HG03565 (cell line): ENCODE data around the gene ACHE.

ENCODE experiments used
- ATAC-seq: cut with Tn5 transposase; IDR thresholded peaks from one replicate; pipeline ENCODE4 v1.9.1; 2021; ENCODE audit warnings: mild to moderate bottlenecking, moderate library complexity; ENCODE audit not compliant: unreplicated experiment

ACHE gene

GRCh38 chr7:100885440-100886141, 10.1 kb downstream of the ACHE start:
- no peak for ATAC-seq

GRCh38 chr7:100884736-100885439, 10.8 kb downstream of the ACHE start:
- no peak for ATAC-seq

- no peak for ATAC-seq
Measured at GRCh38 chr7:100882785-100883526, 12.7 kb downstream of the ACHE start.

GRCh38 chr7:100882201-100882600, 13.5 kb downstream of the ACHE start:
- ATAC-seq = no peak

- ATAC-seq = no peak
Measured at GRCh38 chr7:100881136-100881535, 14.6 kb downstream of the ACHE start.

GRCh38 chr7:100880645-100881044, 15.0 kb downstream of the ACHE start:
- ATAC-seq = no peak

- no peak for ATAC-seq
Measured at GRCh38 chr7:100879685-100880261, 15.9 kb downstream of the ACHE start.

GRCh38 chr7:100878685-100879084, 17.0 kb downstream of the ACHE start:
- no peak for ATAC-seq

GRCh38 chr7:100878013-100878412, 17.7 kb downstream of the ACHE start:
- ATAC-seq = no peak

GRCh38 chr7:100875356-100875751, 20.3 kb downstream of the ACHE start:
- ATAC-seq = peak; percentile 6

- ATAC-seq = peak; percentile 86
Measured at GRCh38 chr7:100874577-100875355, 20.9 kb downstream of the ACHE start, which contains the start of gene SRRT. TSS of gene SRRT (plus strand) at chr7:100875103. CDS start at chr7:100875591, 488 bp downstream.

- ATAC-seq = no peak
Measured at GRCh38 chr7:100874300-100874576, 21.4 kb downstream of the ACHE start.

GRCh38 chr7:100873599-100874299, 21.9 kb downstream of the ACHE start:
- ATAC-seq = no peak

- ATAC-seq = no peak
Measured at GRCh38 chr7:100867776-100868485, 27.8 kb downstream of the ACHE start.

GRCh38 chr7:100867040-100867775, 28.5 kb downstream of the ACHE start, which contains the start of gene TRIP6:
TSS of gene TRIP6 (plus strand) at chr7:100867387. CDS start at chr7:100867498, 111 bp downstream.
- ATAC-seq = no peak

GRCh38 chr7:100866729-100867039, 29.0 kb downstream of the ACHE start:
- no peak for ATAC-seq

- ATAC-seq = no peak
Measured at GRCh38 chr7:100865938-100866728, 29.6 kb downstream of the ACHE start.

- no peak for ATAC-seq
Measured at GRCh38 chr7:100865372-100865911, 30.2 kb downstream of the ACHE start.
